Activated T-helper 17 cell treated with anti-CD3 and anti-CD28 coated beads, Interleukin-2, amount 50 U/mL, for 72 hours (primary cell): ENCODE data around the gene ACOT11. TPM values are rescaled to one million over a fixed set of nuclear protein-coding genes. Genes with fewer than 3 reads are reported as not detected.
A peak's percentile ranks its signal among the peaks of the same experiment; 100 is the strongest.
"Not testable (repeated sequence)": the region's sequence is repeated elsewhere in the genome, so short reads cannot be mapped to it uniquely, and the experiment has no call there.

ENCODE experiments used
- ATAC-seq: fragments of 150-1000 bp; cut with Tn5 transposase; replicated peaks from 2 replicates; pipeline ENCODE4 v1.10.0; 2021; ENCODE audit warnings: mild to moderate bottlenecking, moderate library complexity
- H3K27ac Mint-ChIP-seq: one replicate; pipeline ENCODE4 v1.8.0; 2022; ENCODE audit warnings: mixed read lengths
- H3K27me3 Mint-ChIP-seq: one replicate; pipeline ENCODE4 v1.8.0; 2022; ENCODE audit warnings: mixed read lengths
- H3K36me3 Mint-ChIP-seq: one replicate; pipeline ENCODE4 v1.8.0; 2022; ENCODE audit warnings: low read depth, mild to moderate bottlenecking, mixed read lengths
- H3K4me1 Mint-ChIP-seq: one replicate; pipeline ENCODE4 v1.8.0; 2022; ENCODE audit warnings: mixed read lengths
- H3K4me3 Mint-ChIP-seq: one replicate; pipeline ENCODE4 v1.8.0; 2022; ENCODE audit warnings: mild to moderate bottlenecking, mixed read lengths
- H3K9me3 Mint-ChIP-seq: one replicate; pipeline ENCODE4 v1.8.0; 2022; ENCODE audit warnings: mixed read lengths
- total RNA-seq, 2 donors: library from RNA; stranded (reverse); gene quantifications; one replicate each; pipeline ENCODE4 v1.2.3, GENCODE V29; 2022

Gene ACOT11
- total RNA-seq, 2 donors from 2014 or later = 1.0 to 3.2 TPM

- ATAC-seq = no peak
- Mint-ChIP-seq H3K27me3 (no peaks in the 10 kb centered on the region), H3K4me1 (no peaks in the 10 kb centered on the region), H3K27ac (no peak overlapping the region), H3K36me3 (no peaks in the 10 kb centered on the region), H3K4me3 (no peak overlapping the region), H3K9me3 (no peaks in the 10 kb centered on the region)
Measured at GRCh38 chr1:54518489-54518888, 29.5 kb upstream of the ACOT11 start.

DNA sequence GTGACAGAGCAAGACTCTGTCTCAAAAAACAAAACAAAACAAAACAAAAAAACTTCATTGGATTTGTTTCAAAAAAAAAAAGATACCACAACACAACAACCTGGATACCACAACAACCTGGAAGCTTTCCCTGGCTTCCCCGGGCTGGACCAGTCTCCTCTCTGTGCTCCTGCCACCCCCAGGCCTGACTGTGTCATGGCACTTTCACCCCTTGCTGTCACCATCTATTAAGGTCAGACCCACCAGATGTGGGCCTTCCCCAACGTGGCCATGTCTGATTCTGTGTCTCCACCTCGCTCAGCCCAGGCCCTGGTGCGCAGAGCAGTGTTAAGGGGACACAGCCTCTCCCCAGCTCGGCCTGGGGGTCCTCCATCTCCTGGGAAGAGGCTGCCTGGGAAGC, 28.3 kb upstream of the ACOT11 start:
- no peaks in the 10 kb centered on the region for H3K4me1 Mint-ChIP-seq
- ATAC-seq = peak; percentile 34
- H3K27me3 Mint-ChIP-seq = no peaks in the 10 kb centered on the region
- H3K36me3 Mint-ChIP-seq = no peaks in the 10 kb centered on the region
- H3K4me3 Mint-ChIP-seq = no peak overlapping the region
- H3K9me3 Mint-ChIP-seq = no peaks in the 10 kb centered on the region
- H3K27ac Mint-ChIP-seq = no peak overlapping the region

- Mint-ChIP-seq H3K4me1 (no peaks in the 10 kb centered on the region), H3K36me3 (no peaks in the 10 kb centered on the region), H3K27ac (no peak overlapping the region), H3K4me3 (no peak overlapping the region), H3K9me3 (no peaks in the 10 kb centered on the region), H3K27me3 (no peaks in the 10 kb centered on the region)
- no peak for ATAC-seq
Measured at GRCh38 chr1:54520631-54521321, 27.3 kb upstream of the ACOT11 start.

DNA sequence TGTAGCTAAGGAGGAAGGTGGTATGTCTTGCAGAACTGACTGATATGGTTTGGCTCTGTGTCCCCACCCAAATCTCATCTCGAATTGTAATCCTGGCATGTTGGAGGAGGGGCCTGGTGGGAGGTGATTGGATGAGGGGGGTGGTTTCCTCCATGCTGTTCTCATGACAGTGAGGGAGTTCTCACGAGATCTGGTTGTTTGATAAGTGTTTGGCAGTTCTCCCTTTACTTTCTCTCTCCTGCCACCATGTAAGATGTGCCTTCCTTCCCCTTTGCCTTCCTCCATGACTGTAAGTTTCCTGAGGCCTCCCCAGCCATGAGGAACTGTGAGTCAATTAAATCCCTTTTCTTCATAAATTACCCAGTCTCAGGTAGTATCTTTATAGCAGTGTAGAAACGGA, 21.5 kb upstream of the ACOT11 start:
- H3K4me3 Mint-ChIP-seq, H3K36me3 Mint-ChIP-seq, H3K27me3 Mint-ChIP-seq, H3K27ac Mint-ChIP-seq, H3K9me3 Mint-ChIP-seq, ATAC-seq, H3K4me1 Mint-ChIP-seq: not testable (repeated sequence)

DNA sequence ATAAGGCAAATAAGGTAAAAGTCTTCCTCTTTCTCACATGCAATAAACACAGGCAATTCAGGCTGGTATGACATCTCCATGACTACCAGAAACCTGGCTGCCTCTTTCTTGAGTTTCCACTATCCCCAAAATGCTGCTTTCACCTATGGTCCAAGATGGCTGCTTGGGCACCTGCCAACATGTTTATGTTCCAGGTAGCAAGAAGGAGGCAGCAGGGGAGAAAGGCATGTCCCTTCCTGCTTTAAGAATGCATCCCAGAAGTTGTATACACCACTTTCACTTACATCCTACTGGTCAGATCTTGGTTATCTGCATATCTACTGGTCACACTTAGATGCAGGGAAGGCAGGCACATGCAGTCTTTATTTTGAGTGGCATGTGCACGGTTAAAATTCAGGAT, 19.4 kb upstream of the ACOT11 start:
- no peak overlapping the region for H3K4me3 Mint-ChIP-seq
- no peaks in the 10 kb centered on the region for H3K9me3 Mint-ChIP-seq
- peaks cover 8% of the 10 kb centered on the region for H3K27me3 Mint-ChIP-seq
- no peaks in the 10 kb centered on the region for H3K4me1 Mint-ChIP-seq
- H3K27ac Mint-ChIP-seq = no peak overlapping the region
- no peaks in the 10 kb centered on the region for H3K36me3 Mint-ChIP-seq
- ATAC-seq = no peak

DNA sequence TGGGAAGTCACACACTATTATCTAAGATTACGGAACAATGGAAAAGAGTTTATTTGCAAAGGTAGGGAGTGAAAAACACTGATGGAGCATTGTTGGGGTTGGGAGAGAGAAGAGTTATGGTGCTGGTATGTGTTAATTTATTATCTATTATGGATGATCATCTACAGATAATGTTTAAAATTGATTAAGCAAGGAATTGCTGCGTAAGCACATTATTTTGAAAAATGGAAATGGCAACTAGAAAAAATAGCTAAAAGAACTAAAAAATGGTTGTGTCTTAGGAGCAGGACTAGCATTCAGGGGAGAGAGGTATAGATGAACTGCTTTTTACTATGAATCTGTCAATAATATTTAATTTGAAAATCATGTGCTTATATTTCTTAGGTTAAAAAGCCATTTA, 16.0 kb upstream of the ACOT11 start:
- no peaks in the 10 kb centered on the region for H3K9me3 Mint-ChIP-seq
- peaks cover 8% of the 10 kb centered on the region for H3K27me3 Mint-ChIP-seq
- no peak for ATAC-seq
- no peaks in the 10 kb centered on the region for H3K4me1 Mint-ChIP-seq
- H3K36me3 Mint-ChIP-seq = no peaks in the 10 kb centered on the region
- H3K4me3 Mint-ChIP-seq = no peak overlapping the region
- H3K27ac Mint-ChIP-seq = no peak overlapping the region

DNA sequence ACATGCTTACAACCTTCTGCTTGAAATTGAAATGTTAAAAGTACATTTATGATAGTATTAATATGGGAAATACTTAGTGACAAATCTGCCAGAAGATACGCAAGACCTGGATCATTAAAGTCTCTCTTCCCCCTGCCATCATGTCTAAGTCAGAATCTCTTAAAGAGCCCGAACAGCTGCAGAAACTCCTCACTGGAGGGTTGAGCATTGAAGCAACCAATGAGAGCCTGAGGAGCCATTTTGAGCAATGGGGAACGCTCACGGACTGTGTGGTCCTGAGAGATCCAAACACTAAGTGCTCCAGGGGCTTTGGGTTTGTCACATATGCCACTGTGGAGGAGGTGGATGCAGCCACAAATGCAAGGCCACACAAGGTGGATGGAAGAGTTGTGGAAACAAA, 11.4 kb upstream of the ACOT11 start:
- not testable (repeated sequence) for H3K4me1 Mint-ChIP-seq, H3K9me3 Mint-ChIP-seq, H3K4me3 Mint-ChIP-seq, ATAC-seq, H3K27ac Mint-ChIP-seq, H3K36me3 Mint-ChIP-seq
- H3K27me3 Mint-ChIP-seq = peaks cover 13% of the 10 kb centered on the region

DNA sequence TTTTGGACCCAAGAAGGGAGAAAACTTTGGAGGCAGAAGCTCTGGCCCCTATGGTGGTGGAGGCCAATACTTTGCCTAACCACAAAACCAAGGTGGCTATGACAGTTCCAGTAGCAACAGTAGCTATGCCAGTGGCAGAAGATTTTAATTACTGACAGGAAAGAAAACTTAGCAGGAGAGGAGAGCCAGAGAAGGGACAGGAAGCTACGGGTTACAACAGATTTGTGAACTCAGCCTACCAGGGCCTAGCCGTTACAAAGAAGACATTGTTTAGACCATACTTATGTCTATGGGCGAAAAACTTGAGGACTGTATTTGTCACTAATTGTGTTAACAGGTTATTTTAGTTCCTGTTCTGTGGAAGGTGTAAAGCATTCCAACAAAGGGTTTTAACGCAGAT, 10.4 kb upstream of the ACOT11 start:
- H3K9me3 Mint-ChIP-seq = no peaks in the 10 kb centered on the region
- H3K36me3 Mint-ChIP-seq = no peaks in the 10 kb centered on the region
- H3K4me3 Mint-ChIP-seq = no peak overlapping the region
- H3K27ac Mint-ChIP-seq = no peak overlapping the region
- ATAC-seq = no peak
- peaks cover 8% of the 10 kb centered on the region for H3K4me1 Mint-ChIP-seq
- peaks cover 8% of the 10 kb centered on the region for H3K27me3 Mint-ChIP-seq

DNA sequence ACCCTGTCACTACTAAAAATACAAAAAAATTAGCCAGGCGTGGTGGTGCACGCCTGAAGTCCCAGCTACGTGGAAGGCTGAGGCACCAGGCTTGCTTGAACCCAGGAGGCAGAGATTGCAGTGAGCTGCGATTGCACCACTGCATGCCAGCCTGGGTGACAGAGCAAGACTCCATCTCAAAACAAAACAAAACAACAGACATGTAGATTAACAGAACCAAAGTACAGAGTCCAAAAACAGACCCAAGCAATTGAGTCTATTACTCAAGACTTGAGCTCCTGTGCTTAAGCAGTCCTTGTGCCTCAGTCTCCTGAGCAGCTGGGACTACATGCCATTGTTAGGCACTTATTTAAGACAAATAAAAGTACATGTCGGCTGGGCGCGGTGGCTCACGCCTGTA, 9.5 kb upstream of the ACOT11 start:
- H3K9me3 Mint-ChIP-seq = no peaks in the 10 kb centered on the region
- no peaks in the 10 kb centered on the region for H3K36me3 Mint-ChIP-seq
- H3K4me1 Mint-ChIP-seq = peaks cover 16% of the 10 kb centered on the region

GRCh38 chr1:54540582-54541295, 7.3 kb upstream of the ACOT11 start:
- no peak for ATAC-seq
- H3K4me3 Mint-ChIP-seq = peak overlapping the region; percentile 77
- peak overlapping the region; percentile 50 for H3K27ac Mint-ChIP-seq
- peaks cover 16% of the 10 kb centered on the region for H3K4me1 Mint-ChIP-seq
- peaks cover 8% of the 10 kb centered on the region for H3K27me3 Mint-ChIP-seq
- H3K9me3 Mint-ChIP-seq = no peaks in the 10 kb centered on the region
- H3K36me3 Mint-ChIP-seq = no peaks in the 10 kb centered on the region

More for the DNA sequence above, 9.5 kb upstream of the ACOT11 start:
- H3K4me3 Mint-ChIP-seq = no peak overlapping the region
- H3K27me3 Mint-ChIP-seq = peaks cover 8% of the 10 kb centered on the region
- no peak for ATAC-seq
- H3K27ac Mint-ChIP-seq = no peak overlapping the region

DNA sequence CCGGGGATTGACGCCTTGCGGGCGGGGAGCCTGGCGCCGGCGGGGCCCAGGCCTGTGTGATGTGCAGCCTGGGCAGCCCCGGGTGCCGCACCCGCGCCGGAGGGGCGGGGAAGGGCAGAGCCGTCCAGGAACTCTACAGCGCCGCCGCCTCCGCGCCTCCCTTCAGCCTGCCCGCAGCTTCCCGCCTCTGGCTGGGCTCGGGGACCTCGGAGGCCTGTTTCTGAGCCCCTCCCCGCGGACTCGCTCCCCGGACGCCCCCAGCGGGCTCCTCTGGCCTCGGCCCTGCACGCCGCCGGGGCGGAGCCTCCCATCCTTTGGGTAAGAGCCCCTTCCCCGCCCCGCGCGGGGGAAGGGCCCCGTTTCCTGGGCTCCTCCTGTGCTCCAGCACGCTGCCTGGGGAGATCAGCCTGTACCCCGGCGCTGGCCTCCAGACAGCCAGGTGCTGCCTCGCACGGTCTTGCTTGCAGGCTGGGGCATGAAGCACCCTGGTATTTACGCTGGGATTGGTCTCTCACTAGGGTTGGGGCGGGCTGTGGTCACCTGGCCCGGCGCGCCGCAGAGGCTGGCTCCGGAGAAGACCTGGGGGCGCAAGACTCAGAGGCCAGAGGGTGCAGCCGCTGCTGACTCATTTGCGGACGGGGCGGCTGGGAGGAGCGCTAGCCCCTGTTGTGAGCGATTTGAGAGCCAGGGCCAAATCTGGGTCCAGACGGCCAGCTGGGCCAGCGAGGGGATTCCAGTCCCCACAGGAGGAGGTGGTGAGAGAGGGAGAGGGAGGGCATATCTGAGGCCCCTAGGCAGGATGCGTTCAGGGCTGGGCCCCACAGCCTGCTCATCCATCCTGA, 5.7 kb upstream of the ACOT11 start:
- Mint-ChIP-seq H3K9me3 (no peaks in the 10 kb centered on the region), H3K4me3 (peak overlapping the region; percentile 77), H3K27ac (peak overlapping the region; percentile 46), H3K4me1 (peaks cover 13% of the 10 kb centered on the region), H3K36me3 (no peaks in the 10 kb centered on the region), H3K27me3 (peaks cover 6% of the 10 kb centered on the region)
- ATAC-seq = peak; percentile 92

DNA sequence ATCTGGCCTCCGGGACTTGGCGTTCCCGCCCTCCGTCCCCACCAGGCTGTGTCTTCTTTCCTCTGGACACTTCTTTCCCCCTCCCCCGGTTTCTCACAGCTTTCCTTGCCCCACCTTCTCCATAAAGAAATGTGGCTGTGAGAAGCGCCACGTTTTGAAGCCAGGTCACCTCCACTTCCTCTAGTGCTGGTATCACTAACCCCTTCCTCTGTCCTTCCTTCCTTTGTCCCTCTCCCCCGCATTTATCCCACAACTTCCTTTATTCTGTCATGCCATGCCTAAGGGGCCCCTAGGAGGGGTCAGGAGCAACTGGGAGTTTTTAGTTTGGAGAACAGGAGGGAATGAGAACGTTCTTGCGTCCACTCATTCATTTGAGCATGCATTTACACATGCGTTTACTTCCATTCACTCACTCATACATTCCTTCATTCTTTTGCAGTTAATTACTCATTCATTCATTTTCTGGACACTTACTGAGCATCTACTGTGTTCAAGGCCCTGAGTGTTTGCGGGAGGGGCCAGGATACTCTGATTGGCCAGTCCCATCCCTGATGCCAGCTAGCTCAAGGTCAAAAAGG, 5.0 kb upstream of the ACOT11 start:
- Mint-ChIP-seq H3K4me3 (peak overlapping the region; percentile 77), H3K27me3 (peaks cover 3% of the 10 kb centered on the region), H3K9me3 (no peaks in the 10 kb centered on the region), H3K36me3 (no peaks in the 10 kb centered on the region), H3K4me1 (peaks cover 11% of the 10 kb centered on the region), H3K27ac (peak overlapping the region; percentile 46)
- ATAC-seq = no peak

DNA sequence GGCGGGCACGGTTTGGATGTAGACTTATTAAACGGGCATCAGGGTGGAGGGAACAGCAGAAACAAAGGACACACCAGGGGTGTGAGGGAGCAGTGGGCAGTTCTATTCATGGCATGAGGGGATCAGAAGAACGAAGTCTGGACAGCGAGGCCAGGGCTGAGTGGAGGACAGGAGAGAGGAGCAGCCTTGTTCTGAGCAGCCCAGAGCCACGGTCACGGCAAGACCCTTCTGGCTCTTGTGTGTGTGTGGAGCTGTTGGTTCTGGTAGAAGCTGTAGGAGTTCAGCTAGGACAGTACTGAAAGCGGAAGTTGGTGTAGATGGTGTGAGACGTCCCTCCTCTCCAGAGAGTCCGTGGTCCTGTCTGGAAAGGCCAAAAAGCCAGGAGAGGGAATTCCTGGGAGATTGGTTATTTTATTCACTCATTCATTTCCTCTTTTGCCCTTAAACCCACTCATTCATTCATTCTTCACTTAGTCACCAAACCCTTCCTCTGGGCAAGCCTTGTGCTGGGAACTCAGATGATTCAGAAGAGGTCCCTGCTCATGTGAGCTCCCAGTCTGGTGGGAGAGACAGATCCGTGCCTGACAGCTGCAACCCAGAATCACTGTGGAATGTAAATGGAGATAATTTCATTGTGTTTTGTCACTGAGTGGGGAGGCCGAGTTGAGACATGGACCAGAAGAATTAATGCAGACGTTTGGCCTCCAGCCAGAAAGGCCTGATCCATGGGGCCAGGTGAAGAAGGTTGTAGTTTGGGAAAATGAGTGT, 4.1 kb upstream of the ACOT11 start:
- Mint-ChIP-seq H3K27ac (peak overlapping the region; percentile 46), H3K9me3 (no peaks in the 10 kb centered on the region), H3K4me1 (peaks cover 11% of the 10 kb centered on the region), H3K27me3 (peaks cover 3% of the 10 kb centered on the region), H3K36me3 (no peaks in the 10 kb centered on the region), H3K4me3 (no peak overlapping the region)
- no peak for ATAC-seq
